Measurements from ENCODE around the gene SLC16A2. TPM values are rescaled to one million over a fixed set of nuclear protein-coding genes. Genes with fewer than 3 reads are reported as not detected.

The SLC16A2 gene
- total RNA-seq, 1 experiment from 2014 or later, result 55.2 TPM

- CTCF ChIA-PET, result interaction anchor here (0.5 kb wide), 1 partner anchor 148 kb away, joined by 3 read pairs; no protein-coding TSS in a partner anchor
- POLR2A ChIA-PET, result no interaction called here
These were observed 109.8 kb downstream of the SLC16A2 start for GRCh38 chrX:74531081-74531480.

More at GRCh38 chrX:74531081-74531480, 109.8 kb downstream of the SLC16A2 start:
- DNase-seq (ENCODE audit: low spot score), result no peak
- TF ChIP-seq NR2C2 (CRISPR knock-in tag; IDR thresholded peaks at IDR 0.05) (no peak), SOX15 (CRISPR knock-in tag; IDR thresholded peaks at IDR 0.05) (no peak), OVOL2 (CRISPR knock-in tag; IDR thresholded peaks at IDR 0.05; ENCODE audit: borderline replicate concordance) (no peak), EMX1 (CRISPR knock-in tag; IDR thresholded peaks at IDR 0.05) (no peak), ZNF532 (CRISPR knock-in tag; IDR thresholded peaks at IDR 0.05; ENCODE audit: borderline replicate concordance) (no peak), JUN (CRISPR knock-in tag; IDR thresholded peaks at IDR 0.05) (no peak), CTCF (IDR thresholded peaks at IDR 0.05) (no peak), E2F1 (CRISPR knock-in tag; IDR thresholded peaks at IDR 0.05) (no peak), FOXP1 (CRISPR knock-in tag; IDR thresholded peaks at IDR 0.05; ENCODE audit: borderline replicate concordance) (no peak), MYBL2 (CRISPR knock-in tag; IDR thresholded peaks at IDR 0.05) (no peak), PRRX2 (CRISPR knock-in tag; IDR thresholded peaks at IDR 0.05) (no peak), MLX (CRISPR knock-in tag; IDR thresholded peaks at IDR 0.05) (no peak), HMGA2 (CRISPR knock-in tag; IDR thresholded peaks at IDR 0.05) (no peak), CREM (CRISPR knock-in tag; IDR thresholded peaks at IDR 0.05) (no peak)
- TF ChIP-seq, protein P1, sequence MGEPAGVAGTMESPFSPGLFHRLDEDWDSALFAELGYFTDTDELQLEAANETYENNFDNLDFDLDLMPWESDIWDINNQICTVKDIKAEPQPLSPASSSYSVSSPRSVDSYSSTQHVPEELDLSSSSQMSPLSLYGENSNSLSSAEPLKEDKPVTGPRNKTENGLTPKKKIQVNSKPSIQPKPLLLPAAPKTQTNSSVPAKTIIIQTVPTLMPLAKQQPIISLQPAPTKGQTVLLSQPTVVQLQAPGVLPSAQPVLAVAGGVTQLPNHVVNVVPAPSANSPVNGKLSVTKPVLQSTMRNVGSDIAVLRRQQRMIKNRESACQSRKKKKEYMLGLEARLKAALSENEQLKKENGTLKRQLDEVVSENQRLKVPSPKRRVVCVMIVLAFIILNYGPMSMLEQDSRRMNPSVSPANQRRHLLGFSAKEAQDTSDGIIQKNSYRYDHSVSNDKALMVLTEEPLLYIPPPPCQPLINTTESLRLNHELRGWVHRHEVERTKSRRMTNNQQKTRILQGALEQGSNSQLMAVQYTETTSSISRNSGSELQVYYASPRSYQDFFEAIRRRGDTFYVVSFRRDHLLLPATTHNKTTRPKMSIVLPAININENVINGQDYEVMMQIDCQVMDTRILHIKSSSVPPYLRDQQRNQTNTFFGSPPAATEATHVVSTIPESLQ (CRISPR knock-in tag; IDR thresholded peaks at IDR 0.05), result no peak
- TF ChIP-seq, protein P2, sequence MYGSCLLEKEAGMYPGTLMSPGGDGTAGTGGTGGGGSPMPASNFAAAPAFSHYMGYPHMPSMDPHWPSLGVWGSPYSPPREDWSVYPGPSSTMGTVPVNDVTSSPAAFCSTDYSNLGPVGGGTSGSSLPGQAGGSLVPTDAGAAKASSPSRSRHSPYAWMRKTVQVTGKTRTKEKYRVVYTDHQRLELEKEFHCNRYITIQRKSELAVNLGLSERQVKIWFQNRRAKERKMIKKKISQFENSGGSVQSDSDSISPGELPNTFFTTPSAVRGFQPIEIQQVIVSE (CRISPR knock-in tag; IDR thresholded peaks at IDR 0.05; ENCODE audit: borderline replicate concordance), result no peak
- TF ChIP-seq, protein P3, sequence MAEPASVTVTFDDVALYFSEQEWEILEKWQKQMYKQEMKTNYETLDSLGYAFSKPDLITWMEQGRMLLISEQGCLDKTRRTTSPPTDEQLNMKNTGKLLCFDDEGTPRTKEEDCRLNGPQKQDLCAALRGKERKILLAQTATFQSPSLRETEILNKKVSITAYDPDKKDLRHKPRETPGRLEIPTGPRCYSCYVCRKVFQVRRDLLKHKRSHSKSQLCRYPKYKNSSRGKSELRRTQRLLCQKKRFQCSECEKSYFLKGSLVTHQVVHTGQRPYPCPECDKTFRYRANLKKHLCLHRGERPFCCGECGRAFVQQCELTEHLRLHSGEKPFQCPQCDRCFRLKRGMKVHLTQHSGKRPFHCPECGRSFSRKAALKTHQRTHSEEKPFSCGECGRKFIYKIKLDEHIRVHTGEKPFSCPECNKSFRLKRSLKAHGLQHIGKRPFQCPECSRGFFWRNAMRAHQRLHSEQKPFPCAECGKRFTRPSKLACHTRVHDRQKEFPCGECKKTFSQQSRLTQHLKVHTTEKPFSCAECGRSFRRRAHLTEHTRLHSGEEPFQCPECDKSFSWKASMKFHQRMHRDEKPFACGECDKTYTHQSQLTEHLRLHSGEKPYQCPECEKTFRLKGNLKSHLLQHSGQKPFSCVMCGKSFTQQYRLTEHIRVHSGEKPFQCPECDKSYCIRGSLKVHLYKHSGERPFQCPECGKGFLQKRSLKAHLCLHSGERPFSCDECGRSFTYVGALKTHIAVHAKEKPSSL (CRISPR knock-in tag; conservative IDR thresholded peaks at IDR 0.05), result no peak
- H3K27me3 Mint-ChIP-seq (ENCODE audit: low read depth), result no peaks in the 10 kb centered on the region
- no peaks in the 10 kb centered on the region for H3K9me3 Mint-ChIP-seq
- no peak overlapping the region for H3K4me3 Mint-ChIP-seq
- H3K36me3 Mint-ChIP-seq, result peaks cover 8% of the 10 kb centered on the region
- no peak overlapping the region for H3K27ac Mint-ChIP-seq
- ATAC-seq, result no peak
- H3K4me1 Mint-ChIP-seq, result peaks cover 15% of the 10 kb centered on the region
